Posterior vena cava (tissue), 2 donors: ENCODE data around the gene PLB1. TPM values are rescaled to one million over a fixed set of nuclear protein-coding genes. Genes with fewer than 3 reads are reported as not detected.
"Not testable (repeated sequence)": the region's sequence is repeated elsewhere in the genome, so short reads cannot be mapped to it uniquely, and the experiment has no call there.

Experiments
- DNase-seq: peaks from one replicate; pipeline ENCODE4 v3.0.0-alpha.2; 2020; ENCODE audit warnings: low spot score
- intact Hi-C, 2 donors: fragments of 100-400 bp; cut with DNase I; formaldehyde crosslinking; loops; one replicate each; pipeline versions ENCODE4 v1.14.1 to v1.14.2; 2022 to 2023
- total RNA-seq, 2 donors: library from RNA; stranded (reverse); fragmentation: NEBNext Ultra II Directional; extraction: Animal tissue kit (Norgen Biotek cat#: 25700); gene quantifications; one replicate each; pipeline ENCODE4 v1.2.1, GENCODE V29; 2021
- donor health status: DM: yes; HTN: yes; CAD: no.
- donor health status: DM: yes; HTN: yes; CAD: no.

Gene PLB1
- total RNA-seq, 2 donors from 2014 or later, result 3.2 to 9.5 TPM

- peak; percentile 92 for DNase-seq
- intact Hi-C loops, result loop anchor here in 1 of 2 donors (10.0 kb wide), 1 partner anchor 70 kb away; no protein-coding TSS in a partner anchor
These were observed 169.3 kb downstream of the PLB1 start for GRCh38 chr2:28665041-28665704.

GRCh38 chr2:28665811-28666377 lies 170.0 kb downstream of the PLB1 start:
- not testable (repeated sequence) for DNase-seq
- intact Hi-C loops, result loop anchor here in 1 of 2 donors (10.0 kb wide), 1 partner anchor 71 kb away; no protein-coding TSS in a partner anchor

DNA sequence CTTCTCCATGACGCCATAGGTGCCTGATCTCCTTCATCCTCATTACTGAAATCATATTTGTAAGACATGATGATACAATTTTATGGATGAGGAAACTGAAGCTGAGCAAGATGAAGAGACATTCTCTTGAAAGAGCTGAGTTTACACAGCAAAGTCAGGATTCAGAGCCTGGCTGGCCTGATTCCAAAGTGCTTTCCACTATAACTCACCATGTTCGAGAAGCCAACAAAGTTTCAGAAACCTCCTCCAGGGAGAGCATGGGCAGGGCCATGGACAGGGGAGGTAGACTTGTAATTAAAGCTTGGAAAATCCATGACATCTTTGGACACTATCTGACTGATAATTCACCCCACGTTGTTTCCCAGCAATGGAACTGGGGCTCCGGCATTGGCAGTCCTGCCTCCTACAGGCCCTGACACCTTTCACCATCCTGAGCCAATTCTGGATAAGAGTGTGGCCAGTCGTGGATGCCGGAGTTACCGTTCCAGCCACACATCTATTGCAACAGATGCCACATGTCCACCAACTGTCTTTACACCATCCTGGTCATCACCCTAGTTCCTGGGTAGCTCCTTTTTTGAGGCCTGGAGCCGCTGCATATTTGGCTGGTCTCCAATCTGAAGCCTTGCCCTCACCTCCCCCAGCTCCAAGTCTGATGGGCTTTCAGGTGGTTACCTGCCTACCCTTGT lies 170.8 kb downstream of the PLB1 start:
- intact Hi-C loops, result loop anchor here in 1 of 2 donors (10.0 kb wide), 1 partner anchor 72 kb away; no protein-coding TSS in a partner anchor
- DNase-seq, result no peak

GRCh38 chr2:28667261-28667660 lies 171.4 kb downstream of the PLB1 start:
- intact Hi-C loops, result loop anchor here in 1 of 2 donors (10.0 kb wide), 1 partner anchor 72 kb away; no protein-coding TSS in a partner anchor
- DNase-seq, result no peak

DNA sequence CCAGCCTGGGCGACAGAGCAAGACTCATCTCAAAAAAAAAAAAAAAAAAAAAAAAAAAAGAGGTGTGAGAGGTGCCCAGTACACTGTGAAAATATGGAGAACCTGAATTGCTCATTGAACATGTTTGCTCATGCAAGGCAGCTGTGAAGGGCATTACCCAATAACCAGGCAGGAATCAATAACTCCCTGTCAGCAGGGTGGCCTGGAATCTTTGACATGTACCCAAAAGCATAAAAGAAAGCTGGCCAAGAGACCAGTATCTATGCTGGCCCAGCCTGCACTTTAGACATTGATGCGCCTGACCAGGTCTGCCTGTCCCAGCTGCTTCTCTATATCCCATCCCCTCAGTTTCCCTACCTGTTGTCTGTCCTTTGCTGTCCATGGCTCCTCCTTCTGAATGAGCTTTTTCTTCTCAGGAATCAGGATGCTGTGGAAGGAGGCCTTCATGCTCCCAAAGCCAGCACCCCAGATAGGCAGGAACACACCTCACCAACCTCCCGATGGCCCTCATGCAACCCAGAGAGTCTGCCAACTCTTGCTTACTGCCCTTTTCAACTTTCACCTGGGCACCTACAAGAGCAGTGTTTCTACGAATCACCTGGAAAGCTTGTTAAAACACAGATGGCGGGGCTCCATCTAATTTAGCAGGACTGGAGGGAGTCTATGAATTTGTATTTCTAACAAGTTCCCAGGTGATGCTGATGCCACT lies 172.4 kb downstream of the PLB1 start:
- intact Hi-C loops, result loop anchor here in 1 of 2 donors (10.0 kb wide), 1 partner anchor 73 kb away; no protein-coding TSS in a partner anchor

GRCh38 chr2:28668880-28669279 lies 173.0 kb downstream of the PLB1 start:
- intact Hi-C loops, result loop anchor here in 1 of 2 donors (10.0 kb wide), 1 partner anchor 74 kb away; no protein-coding TSS in a partner anchor
- DNase-seq, result no peak

More for the DNA sequence above, 172.4 kb downstream of the PLB1 start:
- no peak for DNase-seq

- intact Hi-C loops, result no loop called here
- DNase-seq, result no peak
These were observed 175.0 kb downstream of the PLB1 start for GRCh38 chr2:28670856-28671255.

GRCh38 chr2:28673338-28673737 lies 177.5 kb downstream of the PLB1 start:
- no peak for DNase-seq
- intact Hi-C loops, result loop anchor here in 1 of 2 donors (2.0 kb wide), 1 partner anchor 33 kb away; no protein-coding TSS in a partner anchor

GRCh38 chr2:28674062-28674712 lies 178.3 kb downstream of the PLB1 start:
- DNase-seq, result no peak
- intact Hi-C loops, result no loop called here

DNA sequence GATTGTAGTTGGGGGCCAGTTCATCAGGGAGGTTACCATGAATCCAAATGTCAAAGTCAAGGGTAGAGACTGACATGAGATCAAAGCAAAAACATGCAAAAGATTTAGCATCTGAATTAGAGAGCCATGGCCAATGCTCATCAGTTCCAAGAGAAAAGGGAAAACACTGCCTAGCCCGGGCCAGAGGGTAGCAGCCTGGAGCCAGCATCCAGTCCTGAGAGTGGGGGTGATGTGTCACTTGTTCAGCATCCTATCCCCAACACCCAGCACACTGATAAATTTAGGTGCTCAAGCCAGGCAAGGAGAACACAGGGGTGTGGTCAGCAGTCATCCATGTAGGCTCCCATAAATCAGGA lies 178.8 kb downstream of the PLB1 start:
- no peak for DNase-seq
- intact Hi-C loops, result no loop called here

GRCh38 chr2:28676152-28676835 lies 180.4 kb downstream of the PLB1 start:
- intact Hi-C loops, result no loop called here
- no peak for DNase-seq

- DNase-seq, result no peak
- intact Hi-C loops, result no loop called here
These were observed 182.5 kb downstream of the PLB1 start for GRCh38 chr2:28678175-28678855.

- intact Hi-C loops, result no loop called here
- DNase-seq, result no peak
These were observed 183.1 kb downstream of the PLB1 start for GRCh38 chr2:28678944-28679343.

DNA sequence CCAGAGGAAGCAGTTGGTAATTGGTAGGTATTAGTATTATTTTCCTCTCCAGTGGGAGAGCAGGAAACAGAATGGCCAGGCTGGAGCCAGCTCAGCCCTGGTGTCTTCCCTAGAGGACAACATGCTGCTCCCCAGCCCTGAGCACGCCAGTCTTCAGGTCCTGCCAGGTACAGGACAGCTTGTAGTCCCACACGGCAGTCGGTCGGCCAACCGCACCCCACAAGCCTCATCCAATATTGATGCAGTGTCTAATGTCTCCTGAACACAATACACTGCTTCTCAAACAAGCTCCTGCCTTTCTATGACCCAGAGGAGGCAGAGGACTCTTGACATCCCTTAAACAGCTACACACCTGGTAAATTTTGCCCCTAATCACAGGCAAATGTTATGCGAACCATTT lies 184.8 kb downstream of the PLB1 start:
- intact Hi-C loops, result no loop called here
- no peak for DNase-seq

DNA sequence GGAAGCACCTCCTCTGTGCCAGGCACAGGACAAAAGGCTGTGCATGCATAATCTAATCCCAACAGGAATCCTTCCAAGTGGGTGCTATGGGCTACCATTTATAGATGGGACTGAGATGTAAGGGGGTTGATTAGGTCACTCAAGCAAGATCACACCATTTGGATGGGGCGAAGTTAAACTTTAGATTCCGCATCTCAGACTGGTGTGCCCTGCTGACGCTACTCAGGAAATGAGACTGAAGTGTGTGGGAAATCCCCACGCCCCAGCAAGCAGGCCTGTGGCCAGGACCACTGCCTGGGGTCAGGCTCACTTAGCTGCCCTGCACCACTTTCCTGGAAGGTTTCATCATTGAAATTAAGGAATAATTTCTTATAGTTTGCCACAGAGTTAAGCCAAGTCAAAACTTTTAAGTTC lies 185.3 kb downstream of the PLB1 start:
- intact Hi-C loops, result no loop called here
- no peak for DNase-seq

- no peak for DNase-seq
- intact Hi-C loops, result no loop called here
These were observed 185.7 kb downstream of the PLB1 start for GRCh38 chr2:28681606-28682005.

DNA sequence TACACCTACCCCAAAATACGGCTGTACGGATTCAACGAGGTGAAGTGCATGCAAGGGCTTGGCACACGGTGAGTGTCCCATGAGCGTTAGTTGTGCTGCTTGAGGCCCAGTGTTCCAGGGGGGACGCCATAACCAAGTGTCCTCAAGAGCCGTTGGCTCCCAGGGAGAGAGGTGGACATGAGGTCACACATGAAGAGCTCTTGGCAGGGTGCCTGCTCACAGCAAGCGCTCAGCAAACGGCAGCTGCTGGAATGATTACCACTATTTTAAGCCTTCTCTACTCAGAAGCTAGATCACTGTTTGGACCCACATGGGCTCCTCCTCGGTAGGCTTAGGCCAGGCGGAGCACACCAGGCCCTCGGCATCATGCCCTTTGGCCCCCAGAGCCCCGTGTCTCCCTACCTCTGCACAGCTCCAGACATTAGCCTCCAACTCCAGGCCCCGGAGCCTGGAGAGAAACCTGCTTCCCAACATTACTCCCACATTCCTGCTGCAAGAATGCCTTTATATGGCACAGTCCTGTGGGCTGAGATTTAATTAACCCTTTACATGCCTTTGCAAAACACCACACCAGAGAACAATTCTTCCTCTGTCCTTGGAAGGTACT lies 187.3 kb downstream of the PLB1 start:
- DNase-seq, result peak; percentile 87
- intact Hi-C loops, result no loop called here
